ENCODE data around the gene SLC9A3.
A peak's percentile ranks its signal among the peaks of the same experiment; 100 is the strongest.

The SLC9A3 gene

DNA sequence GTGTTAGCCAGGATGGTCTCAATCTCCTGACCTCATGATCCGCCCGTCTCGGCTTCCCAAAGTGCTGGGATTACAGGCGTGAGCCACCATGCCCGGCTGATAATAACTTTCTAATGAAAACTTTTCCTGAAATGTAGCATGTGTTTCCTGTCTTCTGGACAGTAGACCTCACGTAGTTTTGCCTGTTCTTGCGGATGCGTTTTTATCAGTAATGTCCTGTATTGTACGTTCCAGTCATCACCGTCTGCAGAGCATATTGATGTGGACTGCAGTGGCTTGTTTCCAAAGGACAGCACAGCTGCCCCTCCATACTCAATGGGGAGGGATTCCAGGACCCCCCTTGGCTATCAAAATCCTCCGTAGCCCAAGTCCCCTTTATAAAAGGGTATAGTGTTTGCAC, 68.4 kb downstream of the SLC9A3 start:
- DNase-seq, result no peak

DNA sequence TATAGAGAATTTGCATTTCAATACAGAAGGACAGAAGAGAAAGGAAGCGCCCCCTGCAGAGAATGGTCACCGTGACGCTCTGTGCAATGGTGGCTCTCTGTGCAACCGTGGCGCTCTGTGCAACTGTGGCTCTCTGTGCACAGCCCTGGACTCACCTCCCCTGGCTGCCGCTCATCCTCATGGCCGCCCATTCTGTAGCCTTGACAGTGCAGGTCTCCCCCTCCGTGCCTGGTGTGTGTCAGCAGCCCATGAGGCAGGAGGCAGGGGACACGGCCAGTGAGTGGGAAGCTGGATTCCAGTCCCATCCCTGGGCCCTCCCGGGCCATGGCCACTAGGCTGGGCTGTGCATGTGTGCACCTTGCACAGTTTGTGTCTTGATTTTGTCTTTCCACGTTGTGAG, 69.3 kb downstream of the SLC9A3 start:
- no peak for DNase-seq

DNA sequence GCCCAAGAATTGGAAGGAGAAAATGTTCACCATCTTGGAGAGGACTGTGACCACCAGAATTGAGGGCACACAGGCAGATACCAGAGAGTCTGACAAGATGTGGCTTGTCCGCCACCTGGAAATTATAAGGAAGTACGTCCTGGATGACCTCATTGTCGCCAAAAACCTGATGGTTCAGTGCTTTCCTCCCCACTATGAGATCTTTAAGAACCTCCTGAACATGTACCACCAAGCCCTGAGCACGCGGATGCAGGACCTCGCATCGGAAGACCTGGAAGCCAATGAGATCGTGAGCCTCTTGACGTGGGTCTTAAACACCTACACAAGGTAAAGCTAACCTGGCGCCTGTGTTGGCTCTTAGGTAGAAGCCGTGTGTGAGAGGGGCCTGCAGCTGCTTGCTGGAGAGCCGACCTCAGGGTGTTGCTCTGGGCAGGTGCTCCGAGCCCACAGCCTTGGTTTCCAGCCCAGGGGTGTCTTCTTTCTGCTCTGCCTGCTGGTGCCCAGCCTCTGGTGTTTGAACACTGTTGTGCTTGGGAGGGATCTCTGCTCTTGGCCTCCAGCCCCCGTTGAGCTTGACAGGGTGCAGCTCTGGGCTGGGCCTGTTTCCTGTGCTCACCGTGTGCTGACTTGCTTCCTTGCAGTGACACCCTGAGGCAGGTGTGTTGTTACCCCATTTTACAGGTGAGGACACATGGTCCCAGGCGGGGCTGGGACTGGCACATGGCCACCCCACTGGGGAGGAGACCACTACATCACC, 70.3 kb downstream of the SLC9A3 start:
- DNase-seq, result no peak

DNA sequence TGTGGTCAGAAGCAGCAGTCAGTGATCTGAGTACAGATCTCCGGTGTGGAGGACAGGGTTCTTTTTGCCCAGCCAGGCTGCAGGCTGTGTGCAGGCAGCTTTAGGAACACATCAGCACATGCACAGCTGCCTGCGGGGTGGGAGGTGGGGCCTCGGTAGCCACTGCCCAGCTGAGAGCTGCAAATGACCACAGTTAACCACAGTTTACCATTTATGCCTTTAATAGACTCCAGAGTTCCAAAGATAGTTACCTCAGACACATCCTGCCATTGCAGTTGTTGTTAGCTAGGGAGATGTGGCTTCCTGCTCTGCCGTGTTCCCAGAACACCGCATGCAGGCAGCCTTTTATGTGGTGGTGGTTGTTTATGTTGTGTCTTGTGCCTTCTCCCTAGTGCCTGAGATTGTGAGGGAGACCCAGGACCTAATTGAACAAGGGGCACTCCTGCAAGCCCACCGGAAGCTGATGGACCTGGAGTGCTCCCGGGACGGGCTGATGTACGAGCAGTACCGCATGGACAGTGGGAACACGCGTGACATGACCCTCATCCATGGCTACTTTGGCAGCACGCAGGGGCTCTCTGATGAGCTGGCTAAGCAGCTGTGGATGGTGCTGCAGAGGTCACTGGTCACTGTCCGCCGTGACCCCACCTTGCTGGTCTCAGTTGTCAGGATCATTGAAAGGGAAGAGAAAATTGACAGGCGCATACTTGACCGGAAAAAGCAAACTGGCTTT, 71.1 kb downstream of the SLC9A3 start:
- DNase-seq, result no peak

DNA sequence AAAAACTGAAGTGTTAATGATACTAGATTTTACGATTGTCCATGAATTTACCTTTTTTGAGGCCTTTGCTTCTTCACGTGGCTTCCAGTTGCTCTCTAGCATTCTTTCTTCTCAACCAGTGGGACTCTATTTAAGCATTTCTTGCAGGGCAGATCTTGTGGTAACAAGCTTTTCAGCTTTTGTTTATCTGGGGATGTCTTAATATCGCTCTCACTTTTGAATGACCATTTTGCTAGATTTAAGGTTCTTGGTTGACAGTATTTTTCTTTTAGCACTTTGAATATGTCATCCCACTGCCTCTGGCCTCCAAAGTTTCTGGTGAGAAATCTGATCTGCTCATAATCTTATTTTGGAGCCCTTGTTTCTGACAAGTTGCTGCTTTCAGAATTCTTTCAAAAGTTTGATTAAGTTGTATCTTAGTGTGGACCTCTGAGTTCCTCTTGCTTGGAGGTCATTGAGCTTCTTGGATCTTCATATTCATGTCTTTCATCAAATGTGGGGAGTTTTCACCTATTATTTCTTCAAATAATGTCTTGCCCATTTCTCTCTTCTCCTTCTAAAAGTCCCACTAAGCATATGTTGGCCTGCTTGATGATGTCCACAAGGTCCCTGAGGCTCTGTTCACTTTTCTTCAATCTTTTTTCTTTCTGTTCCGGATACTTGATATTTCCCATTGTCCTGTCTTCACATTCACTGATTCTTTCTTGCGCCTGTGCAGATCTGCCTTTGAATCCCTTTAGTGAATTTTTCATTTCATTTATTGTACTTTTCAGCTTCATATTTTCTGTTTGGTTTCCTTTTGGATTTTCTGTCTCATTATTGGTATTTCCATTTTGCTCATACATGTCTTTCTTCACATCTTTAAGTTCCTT, 72.4 kb downstream of the SLC9A3 start:
- no peak for DNase-seq

DNA sequence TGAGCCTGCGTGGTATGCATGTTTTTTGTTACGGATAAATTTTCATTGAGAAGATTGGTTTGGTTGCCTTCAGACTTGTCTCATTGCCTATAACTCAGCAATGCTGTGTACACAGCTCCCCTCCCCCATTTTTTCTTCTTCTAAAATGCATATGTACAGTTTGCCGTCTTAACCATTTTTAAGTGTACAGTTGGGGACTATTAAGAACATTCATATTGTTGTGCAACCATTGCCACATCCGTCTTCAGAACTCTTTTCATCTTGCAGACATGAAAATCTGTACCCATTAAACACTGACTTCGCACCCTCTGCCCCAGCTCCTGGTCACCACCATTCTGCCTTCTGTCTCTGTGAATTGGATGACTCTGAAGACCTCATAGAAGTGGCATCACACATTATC, 75.1 kb downstream of the SLC9A3 start:
- no peak for DNase-seq

DNA sequence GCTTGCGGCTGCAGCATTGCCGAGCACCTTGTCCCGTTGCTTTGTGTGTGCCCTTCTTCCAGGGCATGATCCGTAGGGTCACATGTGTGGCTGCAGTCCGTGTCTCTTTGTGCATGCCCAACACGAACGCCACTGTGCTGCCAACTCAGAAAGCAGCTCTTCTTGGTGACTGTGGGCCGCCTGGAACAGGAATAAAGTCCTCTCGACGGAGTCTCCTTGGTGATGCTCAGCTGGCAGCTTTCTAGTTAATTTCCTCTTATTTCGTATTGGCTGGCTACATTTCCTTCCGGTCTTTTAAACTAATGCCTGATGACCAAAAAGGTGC, 75.5 kb downstream of the SLC9A3 start:
- no peak for DNase-seq

DNA sequence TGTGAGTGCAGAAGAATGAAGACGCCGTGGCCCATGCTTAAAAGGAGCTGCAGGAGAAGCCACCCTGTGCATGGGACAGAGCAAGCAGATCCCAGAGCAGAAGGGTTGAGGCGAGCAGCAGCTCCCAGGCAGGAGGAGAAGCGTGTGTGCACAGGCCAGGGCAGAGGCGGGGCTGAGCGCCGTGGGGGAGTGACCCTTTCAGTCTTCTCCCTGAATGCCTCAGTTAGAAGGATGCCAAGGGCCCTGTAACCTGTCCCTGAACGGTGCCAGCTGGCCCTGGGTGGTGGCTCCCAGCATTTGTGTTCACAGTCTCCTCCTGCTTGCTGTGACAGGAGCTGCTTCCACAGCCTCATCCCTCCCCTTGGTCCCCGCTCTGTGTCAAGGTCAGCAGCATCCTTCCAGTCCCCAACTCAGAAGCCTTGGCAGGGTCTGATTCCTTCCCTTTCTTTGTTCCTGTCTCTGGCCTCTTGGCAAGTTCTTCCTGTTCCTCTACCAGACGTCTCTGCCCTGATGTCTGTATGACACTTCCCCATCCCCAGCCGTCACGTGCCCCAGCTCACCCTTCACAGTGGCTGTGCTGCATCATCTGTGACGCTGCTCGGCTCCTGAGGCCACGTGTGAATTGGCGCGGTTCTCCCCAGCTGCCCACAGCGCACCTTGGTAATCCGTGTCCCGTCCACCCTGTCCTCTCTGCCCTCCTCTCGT, 76.0 kb downstream of the SLC9A3 start:
- DNase-seq, result no peak

DNA sequence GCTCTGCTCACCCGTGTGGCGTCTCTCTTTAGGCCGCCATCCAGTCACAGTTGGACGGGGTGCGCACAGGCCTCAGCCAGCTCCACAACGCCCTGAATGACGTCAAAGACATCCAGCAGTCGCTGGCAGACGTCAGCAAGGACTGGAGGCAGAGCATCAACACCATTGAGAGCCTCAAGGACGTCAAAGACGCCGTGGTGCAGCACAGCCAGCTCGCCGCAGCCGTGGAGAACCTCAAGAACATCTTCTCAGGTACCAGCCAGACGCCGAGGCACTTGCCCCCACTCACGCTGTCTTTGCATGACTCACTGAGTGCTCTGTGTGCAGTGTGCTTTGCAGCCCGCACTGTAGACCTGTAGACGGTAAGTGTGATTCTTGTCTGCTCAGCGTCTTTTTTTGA, 76.7 kb downstream of the SLC9A3 start:
- no peak for DNase-seq

DNA sequence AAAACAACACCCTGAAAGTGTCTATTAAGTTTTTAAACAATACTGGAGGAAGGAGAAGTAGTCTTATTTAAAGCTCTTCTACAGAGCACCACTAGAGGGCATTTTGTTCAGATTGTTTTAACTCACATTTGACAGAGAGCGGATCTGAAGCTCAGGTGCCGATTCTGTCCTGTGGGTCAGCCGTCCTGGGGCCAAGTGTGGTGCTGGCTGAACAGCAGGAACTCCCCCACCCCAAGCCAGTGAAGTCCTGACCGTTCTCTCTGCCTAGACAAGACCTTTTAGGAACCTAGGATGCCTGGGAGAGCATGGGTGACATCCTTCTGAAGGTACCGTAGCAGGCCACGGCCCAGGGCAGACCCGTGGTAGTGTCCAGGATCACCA, 77.4 kb downstream of the SLC9A3 start:
- peak; percentile 53 for DNase-seq

DNA sequence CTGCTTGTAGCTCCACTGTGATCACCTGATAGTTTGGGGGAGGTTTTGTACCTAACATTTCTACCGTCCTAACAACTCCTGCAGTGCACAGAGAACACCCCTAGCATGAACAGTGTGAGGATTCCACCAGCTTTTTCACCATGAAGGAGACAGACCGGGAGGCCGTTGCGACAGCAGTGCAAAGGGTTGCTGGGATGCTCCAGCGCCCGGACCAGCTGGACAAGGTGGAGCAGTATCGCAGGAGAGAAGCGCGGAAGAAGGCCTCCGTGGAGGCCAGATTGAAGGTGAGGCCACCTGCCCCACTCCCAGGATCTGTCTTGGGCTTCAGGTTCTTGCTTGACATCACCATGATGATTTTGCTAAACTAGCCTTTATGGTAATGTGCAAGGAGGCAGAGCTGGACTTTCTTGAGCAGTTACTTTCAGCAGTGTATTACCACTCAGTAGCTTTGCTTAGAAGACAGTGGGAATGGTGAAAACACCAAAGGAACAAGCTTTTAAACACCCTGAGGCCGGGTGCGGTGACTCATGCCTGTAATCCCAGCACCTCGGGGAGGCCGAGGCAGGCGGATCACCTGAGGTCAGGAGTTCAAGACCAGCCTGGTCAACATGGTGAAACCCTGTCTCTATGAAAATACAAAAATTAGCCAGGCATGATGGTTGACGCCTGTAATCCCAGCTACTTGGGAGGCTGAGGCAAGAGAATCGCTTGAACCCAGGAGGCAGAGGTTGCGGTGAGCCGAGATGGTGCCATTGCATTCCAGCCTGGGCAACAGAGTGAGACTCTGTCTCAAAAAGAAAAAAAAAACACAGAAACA, 78.0 kb downstream of the SLC9A3 start:
- DNase-seq, result no peak

DNA sequence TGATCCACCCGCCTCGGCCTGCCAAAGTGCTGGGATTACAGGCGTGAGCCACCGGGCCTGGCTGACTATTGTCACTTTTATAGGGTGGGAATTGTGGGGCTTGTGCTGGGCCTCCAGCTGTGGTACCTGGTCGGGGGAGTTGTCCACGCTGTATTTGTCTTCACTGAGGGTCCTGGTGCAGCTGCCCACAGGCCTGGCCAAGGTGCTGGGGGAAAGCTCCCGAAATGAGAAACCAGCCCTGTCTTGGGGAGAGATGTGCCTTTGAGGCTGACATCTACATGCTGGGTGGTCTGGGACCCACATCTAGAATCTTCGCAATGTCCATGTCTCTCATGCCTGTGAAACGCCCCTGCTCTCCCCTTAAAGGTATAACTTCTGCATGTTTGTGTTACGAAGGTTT, 78.7 kb downstream of the SLC9A3 start:
- DNase-seq, result no peak

DNA sequence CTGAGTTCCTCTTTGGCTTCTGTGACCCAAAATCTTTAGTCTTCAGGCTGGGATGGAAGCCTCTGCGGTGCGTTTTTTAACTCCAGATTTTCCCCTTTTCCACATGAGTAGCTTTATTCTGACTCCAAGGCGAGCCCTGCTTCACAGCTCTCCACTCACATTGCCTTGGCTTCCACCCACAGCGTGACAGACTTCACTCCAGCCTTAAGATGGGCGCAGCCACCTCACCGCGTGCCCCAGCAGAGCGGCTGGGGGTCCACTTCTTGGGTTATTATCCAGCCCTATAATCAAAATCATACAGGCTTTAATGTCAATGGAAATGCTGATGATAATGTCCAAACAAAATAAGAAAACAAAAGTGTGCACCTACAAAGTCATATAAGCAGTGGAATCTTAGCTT, 80.0 kb downstream of the SLC9A3 start:
- DNase-seq, result no peak

DNA sequence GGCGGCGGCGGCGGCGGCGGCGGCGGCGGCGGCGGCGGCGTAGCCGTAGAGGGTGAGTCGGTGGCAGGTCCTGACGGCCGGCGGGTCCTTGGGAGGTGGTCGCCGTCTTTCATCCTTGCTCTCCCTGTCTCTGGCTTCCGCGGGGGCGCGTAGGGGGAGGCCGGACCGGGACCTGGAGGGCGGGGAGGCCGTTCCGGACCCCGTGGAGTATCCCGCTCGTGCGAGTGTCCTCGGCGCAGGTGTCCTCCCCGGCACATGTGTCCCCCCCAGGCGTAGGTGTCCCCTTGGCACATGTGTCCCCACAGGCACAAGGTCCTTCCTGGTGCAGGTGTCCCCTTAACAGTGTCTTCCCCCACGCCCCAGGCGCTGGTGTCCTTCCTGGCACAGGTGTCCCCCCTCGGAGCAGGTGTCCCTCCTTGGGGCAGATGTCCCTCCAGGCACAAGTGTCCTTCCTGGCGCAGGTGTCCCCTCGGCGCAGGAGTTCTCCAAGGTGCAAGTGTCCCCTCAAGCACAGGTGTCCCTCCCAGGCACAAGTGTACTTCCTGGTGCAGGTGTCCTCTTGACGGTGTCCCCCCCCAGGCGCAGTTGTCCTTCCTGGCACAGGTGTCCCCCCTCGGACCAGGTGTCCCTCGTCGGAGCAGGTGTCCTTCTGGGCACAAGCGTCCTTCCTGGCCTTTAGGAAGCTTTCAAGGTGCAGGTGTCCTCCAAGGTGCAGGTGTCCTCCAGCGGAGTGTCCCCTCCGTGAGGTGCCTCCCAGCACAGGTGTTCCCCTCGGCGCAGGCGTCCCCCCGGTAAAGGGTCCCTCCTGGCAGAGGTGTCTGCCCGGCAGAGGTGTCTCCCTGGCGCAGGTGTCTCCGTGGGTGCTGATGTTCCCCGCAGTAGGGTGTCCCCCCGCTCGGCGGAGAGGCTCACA, 80.8 kb downstream of the SLC9A3 start:
- peak; percentile 38 for DNase-seq

DNA sequence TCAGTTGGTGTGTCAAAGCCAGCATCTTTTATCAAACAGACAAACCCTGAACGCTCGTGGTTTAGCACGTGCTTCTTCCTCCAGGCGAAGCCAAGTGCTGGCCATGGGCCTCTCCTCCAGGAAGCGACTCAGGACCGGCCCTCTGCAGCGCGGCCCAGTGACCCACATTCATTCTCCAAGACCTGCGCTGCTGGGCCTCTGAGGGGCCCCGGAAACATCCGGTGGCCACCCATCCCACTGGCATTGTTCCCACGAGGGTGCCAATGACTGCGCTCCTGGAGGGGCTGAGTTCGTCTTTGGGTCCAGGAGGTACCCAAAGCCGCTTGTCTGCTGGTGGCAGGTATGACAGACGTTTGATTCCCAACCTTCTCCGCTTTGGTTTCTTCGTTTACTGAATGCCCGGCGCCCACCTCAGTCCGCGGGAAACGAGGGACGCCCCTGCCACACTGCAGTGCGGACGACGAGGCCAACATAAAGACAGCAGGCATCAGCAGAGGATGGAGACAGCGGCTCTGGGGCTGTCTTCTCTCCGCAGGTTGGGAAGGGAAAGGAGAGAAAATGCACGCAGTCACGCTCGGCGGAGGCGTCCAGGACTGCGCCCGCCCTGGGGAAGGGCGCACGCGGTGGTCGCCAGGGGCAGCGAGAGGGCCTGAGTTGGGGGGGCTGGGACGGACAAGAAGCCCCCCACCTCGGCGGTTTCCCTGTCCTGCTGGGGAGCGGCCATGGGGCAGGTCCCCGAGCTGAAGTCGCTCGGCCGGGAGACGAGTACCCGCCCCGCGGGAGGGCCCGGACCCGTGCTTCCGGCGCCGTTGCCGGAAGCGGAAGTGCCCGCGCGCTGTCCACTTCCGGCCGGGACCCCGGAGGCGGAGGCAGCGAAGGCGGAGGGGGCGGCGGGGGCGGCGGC, 81.7 kb downstream of the SLC9A3 start, which contains the start of gene EXOC3:
Gene EXOC3 (plus strand): TSS at position 842 of the 904 bp plus-strand sequence. CDS start 3,030 bp downstream, outside the sequence.
- DNase-seq, result peak; percentile 79

DNA sequence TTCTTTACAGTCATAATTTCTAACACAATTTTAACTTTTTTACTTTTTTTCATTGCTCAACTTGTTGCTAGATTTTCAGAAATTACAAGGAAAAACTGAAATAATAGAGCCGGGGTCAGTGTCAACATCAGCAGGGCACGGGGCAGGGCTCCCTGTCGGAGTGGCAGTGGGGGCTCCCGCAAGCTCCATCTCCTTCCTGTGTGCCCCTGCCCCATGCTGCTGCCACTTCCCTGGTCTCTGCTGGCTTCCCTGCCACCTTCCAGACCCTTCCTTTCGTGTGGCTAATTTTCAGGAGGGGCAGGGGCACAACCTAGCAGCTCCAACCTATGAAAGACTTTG, 82.3 kb downstream of the SLC9A3 start:
- DNase-seq, result no peak

DNA sequence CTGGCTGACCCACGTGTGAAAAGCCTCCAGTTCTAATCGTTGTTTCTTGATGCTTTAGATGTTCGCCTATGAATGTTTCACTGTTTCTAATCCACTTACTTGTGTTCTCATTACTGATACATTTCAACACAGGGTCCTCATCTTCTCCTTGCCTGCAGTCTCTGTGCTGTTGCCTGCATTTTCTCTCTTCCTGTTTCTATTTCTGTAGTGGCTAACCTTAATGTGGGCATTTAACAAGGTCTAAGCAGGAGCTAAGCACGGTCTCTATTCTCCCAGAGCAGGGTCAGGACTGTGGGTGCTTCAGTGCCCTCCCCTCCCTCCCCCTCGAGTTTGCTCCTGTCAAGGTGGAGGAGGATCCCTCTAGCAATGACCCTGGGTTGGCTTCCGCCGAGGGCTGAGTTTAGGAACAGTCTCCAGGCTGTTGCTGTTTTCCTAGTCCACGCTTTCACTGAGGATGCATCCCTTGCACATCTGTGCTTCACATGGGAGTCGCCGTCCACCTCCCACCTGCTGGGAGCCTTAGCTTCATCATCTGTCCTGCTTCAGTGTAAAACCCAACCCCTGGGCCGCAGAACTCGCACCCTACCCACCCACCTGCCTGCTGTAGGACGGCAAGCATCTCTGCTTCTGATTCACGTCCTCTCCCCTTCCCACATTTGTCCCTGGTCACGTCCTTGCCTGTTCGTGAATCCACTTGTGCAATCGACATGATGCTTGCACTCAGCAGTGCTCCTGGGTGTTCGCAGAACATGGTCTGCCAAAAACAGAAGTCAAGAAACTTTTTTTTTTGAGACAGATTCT, 83.6 kb downstream of the SLC9A3 start:
- no peak for DNase-seq

DNA sequence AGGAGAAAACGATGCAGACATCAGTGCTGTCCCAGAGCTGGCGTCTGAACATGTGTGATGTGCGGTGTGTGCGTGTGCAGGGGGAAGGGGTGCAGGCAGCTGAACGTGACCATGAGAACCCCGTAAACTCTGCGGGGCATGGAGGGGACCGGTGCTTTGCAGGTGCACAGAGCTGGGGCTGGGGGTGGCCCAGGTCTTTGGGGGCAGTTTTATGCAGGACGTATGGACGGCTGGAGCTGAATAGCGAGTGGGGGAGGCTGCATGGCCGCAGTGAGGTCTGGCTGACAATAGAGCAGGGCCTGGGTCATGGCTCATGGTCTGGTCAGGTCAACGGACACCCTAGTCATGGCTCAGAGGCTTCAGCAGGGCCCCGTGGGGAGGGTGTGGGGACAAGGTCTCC, 84.6 kb downstream of the SLC9A3 start:
- DNase-seq, result no peak

DNA sequence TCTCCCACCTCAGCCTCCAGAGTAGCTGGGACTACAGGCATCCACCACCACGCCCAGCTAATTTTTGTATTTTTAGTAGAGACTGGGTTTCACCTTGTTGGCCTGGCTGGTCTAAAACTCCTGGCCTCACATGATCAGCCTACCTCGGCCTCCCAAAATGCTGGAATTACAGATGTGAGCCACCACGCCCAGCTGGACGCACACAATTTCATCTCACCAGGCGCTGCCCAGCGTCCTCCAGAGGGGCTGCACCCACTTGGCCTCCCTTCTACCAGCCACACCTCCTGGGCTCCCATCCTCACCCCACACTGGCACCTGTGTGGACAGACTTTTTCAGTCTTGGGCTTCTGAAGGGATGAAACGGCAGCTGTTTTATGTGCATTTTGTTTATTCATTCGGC, 85.1 kb downstream of the SLC9A3 start:
- DNase-seq, result no peak
